BE2C (cell line): ENCODE results near the gene DCN.

Source experiments
- DNase-seq: peaks from one replicate; pipeline ENCODE4 v3.0.0-alpha.2; 2020
- H3K27me3 ChIP-seq: fragments of 250-450 bp; sonication (Bioruptor Pico); 2 replicates; pipeline ENCODE4 v1.5.1; 2020; ENCODE audit warnings: mild to moderate bottlenecking
- H3K36me3 ChIP-seq: fragments of 250-450 bp; sonication (Bioruptor Pico); 2 replicates; pipeline ENCODE4 v1.5.1; 2020; ENCODE audit warnings: mild to moderate bottlenecking
- H3K4me1 ChIP-seq: fragments of 250-450 bp; sonication (Bioruptor Pico); 2 replicates; pipeline ENCODE4 v1.5.1; 2020
- H3K4me3 ChIP-seq: 2 replicates; pipeline ENCODE4 v1.5.1; 2011; ENCODE audit warnings: low read depth, low read length
- H3K9me3 ChIP-seq: fragments of 250-450 bp; sonication (Bioruptor Pico); 2 replicates; pipeline ENCODE4 v1.5.1; 2020
- CTCF ChIP-seq: IDR thresholded peaks from 2 replicates; pipeline ENCODE4 v1.5.1; 2012; ENCODE audit warnings: mild to moderate bottlenecking, low read depth, low read length

The DCN gene

GRCh38 chr12:91177381-91177780 lies 5.2 kb downstream of the DCN start:
- DNase-seq, result no peak
- Histone ChIP-seq H3K27me3 (no peaks in the 10 kb centered on the region), H3K36me3 (no peaks in the 10 kb centered on the region), H3K4me3 (no peak overlapping the region), H3K9me3 (no peaks in the 10 kb centered on the region), H3K4me1 (peaks cover 22% of the 10 kb centered on the region)
- no peak for TF ChIP-seq CTCF

GRCh38 chr12:91176915-91177314 lies 5.7 kb downstream of the DCN start:
- Histone ChIP-seq H3K4me3 (no peak overlapping the region), H3K36me3 (no peaks in the 10 kb centered on the region), H3K9me3 (no peaks in the 10 kb centered on the region), H3K4me1 (peaks cover 22% of the 10 kb centered on the region), H3K27me3 (no peaks in the 10 kb centered on the region)
- no peak for DNase-seq
- no peak for TF ChIP-seq CTCF

- Histone ChIP-seq H3K4me1 (peaks cover 22% of the 10 kb centered on the region), H3K4me3 (no peak overlapping the region), H3K9me3 (no peaks in the 10 kb centered on the region), H3K27me3 (no peaks in the 10 kb centered on the region), H3K36me3 (no peaks in the 10 kb centered on the region)
- no peak for TF ChIP-seq CTCF
- DNase-seq, result no peak
These were observed 6.3 kb downstream of the DCN start for GRCh38 chr12:91176358-91176757.

- H3K27me3 ChIP-seq, result no peaks in the 10 kb centered on the region
- DNase-seq, result no peak
- H3K4me3 ChIP-seq, result no peak overlapping the region
- no peaks in the 10 kb centered on the region for H3K9me3 ChIP-seq
- H3K36me3 ChIP-seq, result no peaks in the 10 kb centered on the region
- H3K4me1 ChIP-seq, result peaks cover under 1% of the 10 kb centered on the region; the same call in 1 of the 2 replicates
- no peak for TF ChIP-seq CTCF
These were observed 9.5 kb downstream of the DCN start for GRCh38 chr12:91173124-91173523.

- Histone ChIP-seq H3K27me3 (no peaks in the 10 kb centered on the region), H3K4me1 (no peaks in the 10 kb centered on the region), H3K9me3 (no peaks in the 10 kb centered on the region), H3K36me3 (no peaks in the 10 kb centered on the region), H3K4me3 (no peak overlapping the region)
- TF ChIP-seq CTCF, result no peak
- DNase-seq, result no peak
These were observed 10.5 kb downstream of the DCN start for GRCh38 chr12:91172096-91172495.

- no peaks in the 10 kb centered on the region for H3K9me3 ChIP-seq
- H3K4me1 ChIP-seq, result no peaks in the 10 kb centered on the region
- TF ChIP-seq CTCF, result no peak
- no peaks in the 10 kb centered on the region for H3K27me3 ChIP-seq
- no peaks in the 10 kb centered on the region for H3K36me3 ChIP-seq
- no peak overlapping the region for H3K4me3 ChIP-seq
- DNase-seq, result no peak
These were observed 11.1 kb downstream of the DCN start for GRCh38 chr12:91171476-91171875.
